Activated T-cell treated with anti-CD3 and anti-CD28 coated beads for 4 hours (primary cell): ENCODE measurements around the gene DENND10.
"Not testable (repeated sequence)": the region's sequence is repeated elsewhere in the genome, so short reads cannot be mapped to it uniquely, and the experiment has no call there.

ENCODE experiments used
- DNase-seq: peaks from one replicate; pipeline ENCODE4 v3.0.0-alpha.2; 2020

Gene DENND10

GRCh38 chr10:119176166-119176565 lies 72.3 kb downstream of the DENND10 start:
- DNase-seq: no peak

- DNase-seq: no peak
Observed at GRCh38 chr10:119177708-119178371, 73.9 kb downstream of the DENND10 start.

- peak; percentile 91 for DNase-seq
Observed at GRCh38 chr10:119178372-119179119, 74.6 kb downstream of the DENND10 start, which contains the start of gene PRDX3. Gene PRDX3, minus strand, starts transcription at chr10:119178812. Its CDS starts 22 bp downstream, at chr10:119178790.

- DNase-seq: not testable (repeated sequence)
Observed at GRCh38 chr10:119180850-119181400, 77.0 kb downstream of the DENND10 start.

- no peak for DNase-seq
Observed at GRCh38 chr10:119183664-119184412, 79.9 kb downstream of the DENND10 start.
